ENCODE measurements around the gene PLEKHF1. TPM values are rescaled to one million over a fixed set of nuclear protein-coding genes. Genes with fewer than 3 reads are reported as not detected.

PLEKHF1 gene
- total and polyA plus RNA-seq, 2 of the 8 experiments (the other 6 are each of a cell fraction or from before 2014, with no cell fraction given): 11.1 to 18.4 TPM

GRCh38 chr19:29628661-29629385 is 36.4 kb upstream of the PLEKHF1 start:
- Histone ChIP-seq H3K56ac (replicated peaks; ENCODE audit: insufficient read length, low read depth, low read length) (no peak overlapping the region), H2AFZ (ENCODE audit: low read length) (no peak overlapping the region; the same call in 1 of the 2 replicates), H2BK120ac (replicated peaks; ENCODE audit: low read depth, low read length) (no peak overlapping the region), H2AK5ac (ENCODE audit: low read depth, low read length) (no peak overlapping the region), H4K91ac (replicated peaks; ENCODE audit: insufficient read length, low read length) (no peak overlapping the region), H3K14ac (ENCODE audit: insufficient read length) (no peak overlapping the region), H4K5ac (ENCODE audit: insufficient read length, low read depth, low read length) (no peak overlapping the region), H2BK20ac (ENCODE audit: low read length) (no peak overlapping the region), H3K9me3 (ENCODE audit: insufficient read depth in 2 of 2, low read depth in 1 of 2, low read length in 1 of 2) (no peaks in the 10 kb centered on the region), H3K4ac (replicated peaks; ENCODE audit: insufficient read length, low read depth, low read length) (no peak overlapping the region), H3K4me2 (ENCODE audit: insufficient read depth in 1 of 2, low read depth in 2 of 2, low read length in 2 of 2) (no peak overlapping the region), H3K79me1 (ENCODE audit: low read depth, low read length) (no peaks in the 10 kb centered on the region), H3K9ac (replicated peaks in 1 of 4; ENCODE audit: extremely low read depth in 1 of 4, low read depth in 3 of 4, low read length in 3 of 4) (no peak overlapping the region), H3K23me2 (ENCODE audit: low read depth, low read length) (no peaks in the 10 kb centered on the region), H2BK5ac (ENCODE audit: low read depth, low read length) (no peak overlapping the region), H3K18ac (ENCODE audit: extremely low read depth, low read length) (no peak overlapping the region), H3K27me3 (replicated peaks in 1 of 4; ENCODE audit: control insufficient read depth in 3 of 4, extremely low read depth in 1 of 4, insufficient read depth in 3 of 4, low read length in 3 of 4) (no peaks in the 10 kb centered on the region), H2BK15ac (ENCODE audit: low read length) (no peak overlapping the region), H3K23ac (ENCODE audit: insufficient read length) (no peak overlapping the region), H3K4me3 (ENCODE audit: extremely low read depth in 1 of 4, insufficient read depth in 2 of 4, low read depth in 3 of 4, low read length in 4 of 4) (no peak overlapping the region), H3K79me2 (ENCODE audit: control insufficient read depth in 1 of 2, insufficient read depth in 2 of 2, low read length in 2 of 2) (no peaks in the 10 kb centered on the region), H3K27ac (ENCODE audit: low read depth, low read length) (no peak overlapping the region), H3K4me1 (replicated peaks in 1 of 4; ENCODE audit: control insufficient read depth in 3 of 4, insufficient read depth in 4 of 4, low read length in 3 of 4) (peaks cover 2 to 9% (median 4%) of the 10 kb centered on the region in 4 experiments; a peak in 6 of 7 replicates), H3K36me3 (ENCODE audit: control insufficient read depth in 2 of 4, insufficient read depth in 4 of 4, low read length in 3 of 4) (no peaks in the 10 kb centered on the region), H4K8ac (ENCODE audit: extremely low read depth, insufficient read depth, low read length) (no peak overlapping the region), H4K20me1 (replicated peaks in 1 of 2; ENCODE audit: control insufficient read depth in 1 of 2, insufficient read depth in 2 of 2, low read length in 2 of 2) (no peaks in the 10 kb centered on the region), H2BK12ac (ENCODE audit: low read depth, low read length) (no peak overlapping the region)
- WGBS, 2 experiments (ENCODE audit: extremely low coverage in 1 of 2, insufficient coverage in 1 of 2, insufficient read length in 1 of 2, insufficient replicate concordance in 2 of 2, low coverage in 1 of 2, low lambda C conversion rate in 2 of 2, missing lambda C conversion rate in 1 of 2): 91% methylated on average over 16 of the region's 16 CpGs; no CpG with 5 or more reads in 1 of the 2 experiments
- POLR2A ChIA-PET (ENCODE audit: partially characterized antibody): interaction anchor here (1.4 kb wide), 1 partner anchor 9 kb away, joined by 4 read pairs; no protein-coding TSS in a partner anchor
- DNase-seq (ENCODE audit: low read depth in 1 of 2, low spot score in 2 of 2) (no peak), FAIRE-seq (no peak)
- CTCF ChIA-PET (ENCODE audit: partially characterized antibody): interaction anchor here (0.6 to 3.4 kb wide), 4 partner anchors 11 to 43 kb away, joined by 3 to 14 read pairs (median 5); no protein-coding TSS in a partner anchor
- TF ChIP-seq BRCA1 (IDR thresholded peaks at IDR 0.05; ENCODE audit: low read depth, low read length): no peak
- TF ChIP-seq CBX5 (IDR thresholded peaks at IDR 0.05; ENCODE audit: low read depth, low read length): no peak
- no peak for TF ChIP-seq NANOG (IDR thresholded peaks at IDR 0.05; ENCODE audit: insufficient read depth, low read depth, low read length, poor library complexity, severe bottlenecking)
- TF ChIP-seq GABPA (IDR thresholded peaks at IDR 0.05; ENCODE audit: borderline replicate concordance, insufficient read depth, low read length): no peak

Data from H1 (cell line).